Panc1 (cell line): ENCODE measurements around the gene PDCL2. TPM values are rescaled to one million over a fixed set of nuclear protein-coding genes. Genes with fewer than 3 reads are reported as not detected.

Experiments
- ATAC-seq: fragments of 200-7000 bp; cut with Tn5 transposase; 2 replicates; pipeline ENCODE4 v1.9.1; 2020; ENCODE audit warnings: mild to moderate bottlenecking, moderate library complexity
- BruUV-seq: library from RNA; stranded (reverse); fragments of 400-500 nt; replicated peaks from 2 replicates; lab custom pipeline; 2021; lab: Mats Ljungman, UMichigan
- CTCF ChIA-PET: fragments of 300-600 bp; sonication (Branson Sonifier 250); formaldehyde crosslinking; loops from one replicate; lab custom pipeline; 2022; ENCODE audit warnings: antibody characterized with exemption; lab: Charles Lee
- POLR2A ChIA-PET: fragments of 300-600 bp; sonication (Branson Sonifier 250); formaldehyde crosslinking; loops from one replicate; lab custom pipeline; 2022; ENCODE audit warnings: antibody characterized with exemption; lab: Charles Lee
- DNase-seq: peaks from one replicate; pipeline ENCODE4 v3.0.0-alpha.2; 2010; ENCODE audit warnings: low read depth, low spot score
- H3K27ac ChIP-seq: 2 replicates; pipeline ENCODE4 v1.5.1; 2011; ENCODE audit warnings: mild to moderate bottlenecking, low read length, inconsistent platforms
- H3K27me3 ChIP-seq: fragments of 200-500 bp; sonication (Bioruptor generic); 2 replicates; pipeline ENCODE4 v1.6.0; 2014; ENCODE audit warnings: low read length, inconsistent platforms; ENCODE audit not compliant: control insufficient read depth, insufficient read depth
- H3K36me3 ChIP-seq: fragments of 200-500 bp; sonication (Bioruptor generic); 2 replicates; pipeline ENCODE4 v1.5.1; 2014; ENCODE audit warnings: inconsistent platforms, mild to moderate bottlenecking, low read length, moderate library complexity; ENCODE audit not compliant: control insufficient read depth, insufficient read depth
- H3K4me1 ChIP-seq: 2 replicates; pipeline ENCODE4 v1.5.1; 2011; ENCODE audit warnings: inconsistent platforms, mild to moderate bottlenecking, low read length, moderate library complexity; ENCODE audit not compliant: control insufficient read depth, insufficient read depth
- H3K4me3 ChIP-seq, 2 experiments: 2 replicates each; pipeline ENCODE4 v1.5.1; 2011 to 2012; ENCODE audit warnings: low read depth in 2 of 2, low read length in 2 of 2, mild to moderate bottlenecking in 2 of 2, inconsistent platforms in 1 of 2, moderate library complexity in 1 of 2
- H3K9me3 ChIP-seq: fragments of 200-500 bp; sonication (Bioruptor generic); 2 replicates; pipeline ENCODE4 v1.5.1; 2014; ENCODE audit warnings: low read depth, mild to moderate bottlenecking, inconsistent platforms, low read length, moderate library complexity; ENCODE audit not compliant: control insufficient read depth, insufficient read depth
- POLR2AphosphoS5 ChIP-seq: IDR thresholded peaks from 2 replicates; pipeline ENCODE4 v1.6.1; 2012; ENCODE audit warnings: mild to moderate bottlenecking, low read depth, low read length, moderate library complexity
- SIN3A ChIP-seq: IDR thresholded peaks from 2 replicates; pipeline ENCODE4 v1.6.1; 2012; ENCODE audit warnings: low read depth, mild to moderate bottlenecking, low read length, moderate library complexity, borderline replicate concordance; ENCODE audit not compliant: insufficient read depth
- TCF7L2 ChIP-seq: IDR thresholded peaks from 2 replicates; pipeline ENCODE4 v1.6.1; 2011; ENCODE audit warnings: mild to moderate bottlenecking, low read depth, low read length, inconsistent platforms
- in situ Hi-C: cut with HindIII; loops from 2 replicates; pipeline ENCODE4 v1.10.0; 2016; ENCODE audit warnings: low sequenced_read_pairs, low pct_unique_long_range_greater_than_20kb
- intact Hi-C: fragments of 100-400 bp; cut with micrococcal nuclease; formaldehyde crosslinking; loops from one replicate; pipeline ENCODE4 v1.10.0; 2022; ENCODE audit not compliant: unreplicated experiment
- total RNA-seq: library from RNA; stranded (reverse); gene quantifications from one replicate; pipeline ENCODE4 v1.2.1, GENCODE V29; 2021; ENCODE audit not compliant: unreplicated experiment
- TF ChIP-seq, protein P1 (sequence below): fragments of 450-650 bp; IDR thresholded peaks from 2 replicates; pipeline ENCODE4 v1.5.1; 2017; ENCODE audit warnings: mild to moderate bottlenecking
- TF ChIP-seq, protein P2 (sequence below), 2 experiments: IDR thresholded peaks; 2 replicates each; pipeline ENCODE4 v1.6.1; 2011 to 2012; ENCODE audit warnings: low read depth in 2 of 2, control low read depth in 1 of 2, low read length in 1 of 2, mild to moderate bottlenecking in 1 of 2, moderate library complexity in 1 of 2; ENCODE audit not compliant: insufficient read depth in 1 of 2

Gene PDCL2
- total RNA-seq, 1 experiment from 2014 or later: not detected

DNA sequence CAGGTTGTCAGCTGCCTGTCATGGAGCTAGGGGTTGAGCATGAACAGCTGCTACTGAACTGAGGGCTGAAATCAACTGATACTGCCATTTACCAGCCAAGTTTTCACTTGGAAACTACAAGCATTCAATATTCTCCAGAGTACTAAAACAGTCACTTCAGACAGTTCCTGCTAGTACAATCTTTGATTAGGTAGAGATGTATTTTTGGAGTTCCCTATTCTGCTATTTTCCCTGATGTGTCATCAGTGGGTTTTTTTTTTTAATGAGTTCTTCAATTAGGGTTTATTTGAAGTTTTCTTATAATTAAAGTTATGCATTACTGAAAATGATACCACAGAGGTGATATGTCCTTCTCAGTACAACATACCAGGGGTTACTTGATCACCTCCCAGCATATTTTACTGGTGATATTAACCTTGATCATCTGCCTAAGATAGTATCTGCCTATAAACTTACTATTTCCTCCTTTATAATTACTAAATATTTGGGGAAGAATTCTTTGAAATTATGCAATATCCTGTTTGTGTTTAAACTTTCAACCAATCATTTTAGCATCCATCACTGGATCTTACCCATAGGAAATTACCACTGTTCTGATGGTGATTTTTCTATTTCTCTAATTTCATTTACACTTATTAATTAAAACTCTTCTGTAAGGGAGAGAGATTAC, 13.6 kb downstream of the PDCL2 start:
- TF ChIP-seq, protein P1, sequence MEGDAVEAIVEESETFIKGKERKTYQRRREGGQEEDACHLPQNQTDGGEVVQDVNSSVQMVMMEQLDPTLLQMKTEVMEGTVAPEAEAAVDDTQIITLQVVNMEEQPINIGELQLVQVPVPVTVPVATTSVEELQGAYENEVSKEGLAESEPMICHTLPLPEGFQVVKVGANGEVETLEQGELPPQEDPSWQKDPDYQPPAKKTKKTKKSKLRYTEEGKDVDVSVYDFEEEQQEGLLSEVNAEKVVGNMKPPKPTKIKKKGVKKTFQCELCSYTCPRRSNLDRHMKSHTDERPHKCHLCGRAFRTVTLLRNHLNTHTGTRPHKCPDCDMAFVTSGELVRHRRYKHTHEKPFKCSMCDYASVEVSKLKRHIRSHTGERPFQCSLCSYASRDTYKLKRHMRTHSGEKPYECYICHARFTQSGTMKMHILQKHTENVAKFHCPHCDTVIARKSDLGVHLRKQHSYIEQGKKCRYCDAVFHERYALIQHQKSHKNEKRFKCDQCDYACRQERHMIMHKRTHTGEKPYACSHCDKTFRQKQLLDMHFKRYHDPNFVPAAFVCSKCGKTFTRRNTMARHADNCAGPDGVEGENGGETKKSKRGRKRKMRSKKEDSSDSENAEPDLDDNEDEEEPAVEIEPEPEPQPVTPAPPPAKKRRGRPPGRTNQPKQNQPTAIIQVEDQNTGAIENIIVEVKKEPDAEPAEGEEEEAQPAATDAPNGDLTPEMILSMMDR: no peak
- no peak for TF ChIP-seq TCF7L2
- TF ChIP-seq POLR2AphosphoS5: no peak
- TF ChIP-seq, protein P2, sequence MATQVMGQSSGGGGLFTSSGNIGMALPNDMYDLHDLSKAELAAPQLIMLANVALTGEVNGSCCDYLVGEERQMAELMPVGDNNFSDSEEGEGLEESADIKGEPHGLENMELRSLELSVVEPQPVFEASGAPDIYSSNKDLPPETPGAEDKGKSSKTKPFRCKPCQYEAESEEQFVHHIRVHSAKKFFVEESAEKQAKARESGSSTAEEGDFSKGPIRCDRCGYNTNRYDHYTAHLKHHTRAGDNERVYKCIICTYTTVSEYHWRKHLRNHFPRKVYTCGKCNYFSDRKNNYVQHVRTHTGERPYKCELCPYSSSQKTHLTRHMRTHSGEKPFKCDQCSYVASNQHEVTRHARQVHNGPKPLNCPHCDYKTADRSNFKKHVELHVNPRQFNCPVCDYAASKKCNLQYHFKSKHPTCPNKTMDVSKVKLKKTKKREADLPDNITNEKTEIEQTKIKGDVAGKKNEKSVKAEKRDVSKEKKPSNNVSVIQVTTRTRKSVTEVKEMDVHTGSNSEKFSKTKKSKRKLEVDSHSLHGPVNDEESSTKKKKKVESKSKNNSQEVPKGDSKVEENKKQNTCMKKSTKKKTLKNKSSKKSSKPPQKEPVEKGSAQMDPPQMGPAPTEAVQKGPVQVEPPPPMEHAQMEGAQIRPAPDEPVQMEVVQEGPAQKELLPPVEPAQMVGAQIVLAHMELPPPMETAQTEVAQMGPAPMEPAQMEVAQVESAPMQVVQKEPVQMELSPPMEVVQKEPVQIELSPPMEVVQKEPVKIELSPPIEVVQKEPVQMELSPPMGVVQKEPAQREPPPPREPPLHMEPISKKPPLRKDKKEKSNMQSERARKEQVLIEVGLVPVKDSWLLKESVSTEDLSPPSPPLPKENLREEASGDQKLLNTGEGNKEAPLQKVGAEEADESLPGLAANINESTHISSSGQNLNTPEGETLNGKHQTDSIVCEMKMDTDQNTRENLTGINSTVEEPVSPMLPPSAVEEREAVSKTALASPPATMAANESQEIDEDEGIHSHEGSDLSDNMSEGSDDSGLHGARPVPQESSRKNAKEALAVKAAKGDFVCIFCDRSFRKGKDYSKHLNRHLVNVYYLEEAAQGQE (IDR thresholded peaks at IDR 0.05; ENCODE audit: insufficient read depth in 1 of 2, low read depth in 2 of 2, low read length in 1 of 2): no peak
- no peak for TF ChIP-seq SIN3A
- intact Hi-C loops (no loop called here), in situ Hi-C loops (no loop called here)
- ATAC-seq (no peak), DNase-seq (no peak)
- Histone ChIP-seq H3K9me3 (0 out of 2 replicates have a peak, but pooled peaks cover 3% of the 10 kb centered on the region), H3K4me3 (no peak overlapping the region), H3K36me3 (no peaks in the 10 kb centered on the region), H3K27ac (no peak overlapping the region), H3K4me1 (no peaks in the 10 kb centered on the region), H3K27me3 (no peaks in the 10 kb centered on the region)
- CTCF ChIA-PET: no interaction called here
- POLR2A ChIA-PET: no interaction called here
- no TSS peak for BruUV-seq

DNA sequence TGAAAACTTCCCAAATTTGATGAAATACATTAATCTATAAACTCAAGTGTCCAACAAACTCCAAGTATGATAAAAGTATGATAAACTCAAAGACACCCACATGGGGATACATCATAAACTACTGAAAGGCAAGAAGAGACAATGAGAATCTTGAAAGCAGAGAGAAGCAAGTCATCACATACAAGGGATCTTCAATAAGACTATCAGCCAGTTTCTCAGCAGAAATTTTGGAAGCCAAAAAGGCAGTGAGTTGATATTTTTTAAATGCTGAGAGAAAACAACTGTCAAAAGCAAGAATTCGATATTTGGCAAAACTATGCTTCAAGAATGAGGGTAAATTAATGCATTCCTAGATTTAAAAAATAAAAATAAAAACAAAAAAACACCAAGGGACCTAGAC, 16.5 kb downstream of the PDCL2 start:
- POLR2A ChIA-PET: no interaction called here
- H3K4me1 ChIP-seq: no peaks in the 10 kb centered on the region
- CTCF ChIA-PET: no interaction called here
- intact Hi-C loops: no loop called here
- TF ChIP-seq SIN3A: no peak
- no peak for TF ChIP-seq TCF7L2
- TF ChIP-seq, protein P1: no peak
- TF ChIP-seq POLR2AphosphoS5: no peak
- TF ChIP-seq, protein P2 (IDR thresholded peaks at IDR 0.05; ENCODE audit: insufficient read depth in 1 of 2, low read depth in 2 of 2, low read length in 1 of 2): no peak
- in situ Hi-C loops: no loop called here
- 0 out of 2 replicates have a peak, but pooled peaks cover 3% of the 10 kb centered on the region for H3K9me3 ChIP-seq
- no peak for ATAC-seq
- no peak for DNase-seq
- no TSS peak for BruUV-seq
- no peak overlapping the region for H3K27ac ChIP-seq
- no peak overlapping the region for H3K4me3 ChIP-seq
- no peaks in the 10 kb centered on the region for H3K27me3 ChIP-seq
- no peaks in the 10 kb centered on the region for H3K36me3 ChIP-seq
